Stimulated activated CD8-positive, alpha-beta memory T cell treated with anti-CD3 and anti-CD28 coated beads, Interleukin-15, amount 100 ng/mL, for 1 hour (primary cell): ENCODE measurements around the gene HPS3.
"Not testable (repeated sequence)": the region's sequence is repeated elsewhere in the genome, so short reads cannot be mapped to it uniquely, and the experiment has no call there.

Experiments used
- DNase-seq: peaks from one replicate; pipeline ENCODE4 v3.0.0-alpha.2; 2020; ENCODE audit warnings: low read depth

HPS3 gene

GRCh38 chr3:149129326-149130205 is at the start of gene HPS3:
Gene HPS3, plus strand, starts transcription at chr3:149129638. Its CDS starts 86 bp downstream, at chr3:149129724.
- peak; percentile 56 for DNase-seq

- DNase-seq: no peak
These were observed 49.3 kb upstream of the HPS3 start for GRCh38 chr3:149080011-149080698.

- DNase-seq: no peak
These were observed 48.7 kb upstream of the HPS3 start for GRCh38 chr3:149080699-149081091.

GRCh38 chr3:149081772-149082171 is 47.7 kb upstream of the HPS3 start:
- DNase-seq: no peak

GRCh38 chr3:149085828-149086231 is 43.6 kb upstream of the HPS3 start:
- DNase-seq: peak; percentile 4

GRCh38 chr3:149086232-149086988 is 43.0 kb upstream of the HPS3 start, which contains the start of gene HLTF:
Gene HLTF, minus strand, starts transcription at chr3:149086533. Its CDS starts 197 bp downstream, at chr3:149086336.
- DNase-seq: peak; percentile 79

GRCh38 chr3:149087208-149087607 is 42.2 kb upstream of the HPS3 start:
- no peak for DNase-seq

GRCh38 chr3:149089395-149089794 is 40.0 kb upstream of the HPS3 start:
- no peak for DNase-seq

GRCh38 chr3:149090461-149090860 is 39.0 kb upstream of the HPS3 start:
- no peak for DNase-seq

- DNase-seq: no peak
These were observed 38.5 kb upstream of the HPS3 start for GRCh38 chr3:149090907-149091306.

GRCh38 chr3:149091983-149092382 is 37.5 kb upstream of the HPS3 start:
- DNase-seq: no peak

GRCh38 chr3:149095487-149095886 is 34.0 kb upstream of the HPS3 start:
- DNase-seq: no peak

- DNase-seq: not testable (repeated sequence)
These were observed 31.5 kb upstream of the HPS3 start for GRCh38 chr3:149097987-149098386.

GRCh38 chr3:149101154-149101553 is 28.3 kb upstream of the HPS3 start:
- DNase-seq: no peak

GRCh38 chr3:149101641-149102040 is 27.8 kb upstream of the HPS3 start:
- no peak for DNase-seq

- DNase-seq: no peak
These were observed 25.0 kb upstream of the HPS3 start for GRCh38 chr3:149104484-149104883.

GRCh38 chr3:149114458-149114857 is 15.0 kb upstream of the HPS3 start:
- no peak for DNase-seq

GRCh38 chr3:149115114-149115513 is 14.3 kb upstream of the HPS3 start:
- DNase-seq: no peak

- DNase-seq: no peak
These were observed 10.7 kb upstream of the HPS3 start for GRCh38 chr3:149118724-149119123.

GRCh38 chr3:149119466-149119865 is 10.0 kb upstream of the HPS3 start:
- DNase-seq: no peak

GRCh38 chr3:149120051-149120972 is 9.1 kb upstream of the HPS3 start:
- DNase-seq: no peak
